Gastroesophageal sphincter (tissue), 3 donors: ENCODE results near the gene STPG4.

Experiments
- CTCF ChIP-seq, 4 experiments: fragments of 200-600 bp in 2 of 4; fragments of 450-650 bp in 2 of 4; sonication (generic) in 1 of 4; IDR thresholded peaks; one replicate each; pipeline ENCODE4 v1.5.1; 2017 to 2019; ENCODE audit warnings: antibody characterized with exemption in 4 of 4, mild to moderate bottlenecking in 2 of 4, moderate library complexity in 2 of 4
- POLR2A ChIP-seq, 2 donors: fragments of 450-650 bp; IDR thresholded peaks; one replicate each; pipeline ENCODE4 v1.6.1; 2017; ENCODE audit warnings: antibody characterized with exemption in 2 of 2, mild to moderate bottlenecking in 2 of 2, moderate library complexity in 1 of 2
- POLR2AphosphoS5 ChIP-seq: sonication (generic); formaldehyde crosslinking; IDR thresholded peaks from one replicate; pipeline ENCODE4 v1.6.1; 2017; ENCODE audit warnings: antibody characterized with exemption

- TF ChIP-seq CTCF (IDR thresholded peaks at IDR 0.05) (no peak), POLR2A (IDR thresholded peaks at IDR 0.05) (no peak), POLR2AphosphoS5 (no peak)
These were observed 23.2 kb upstream of the STPG4 start for GRCh38 chr2:47178341-47178740.
